Limb (tissue), 2 donors: ENCODE results near the gene CHM.
A peak's percentile ranks its signal among the peaks of the same experiment; 100 is the strongest.

Source experiments
- DNase-seq, 2 donors: peaks; one replicate each; pipeline ENCODE4 v3.0.0-alpha.2; 2016; ENCODE audit errors: extremely low spot score in 2 of 2

Gene CHM

GRCh38 chrX:85914431-85914830 lies 132.9 kb downstream of the CHM start:
- DNase-seq, result no peak

GRCh38 chrX:85907316-85907715 lies 140.0 kb downstream of the CHM start:
- no peak for DNase-seq

GRCh38 chrX:85906399-85906798 lies 141.0 kb downstream of the CHM start:
- DNase-seq, result no peak

- no peak for DNase-seq
Measured at GRCh38 chrX:85905851-85906250, 141.5 kb downstream of the CHM start.

GRCh38 chrX:85903692-85904471 lies 143.5 kb downstream of the CHM start:
- no peak for DNase-seq

- DNase-seq, result no peak
Measured at GRCh38 chrX:85897362-85898126, 149.8 kb downstream of the CHM start.

GRCh38 chrX:85882601-85883000 lies 164.8 kb downstream of the CHM start:
- no peak for DNase-seq

GRCh38 chrX:85870585-85870984 lies 176.8 kb downstream of the CHM start:
- DNase-seq, result no peak

- no peak for DNase-seq
Measured at GRCh38 chrX:85865324-85865723, 182.0 kb downstream of the CHM start.

GRCh38 chrX:85859426-85859825 lies 187.9 kb downstream of the CHM start:
- no peak for DNase-seq

- no peak for DNase-seq
Measured at GRCh38 chrX:85851418-85851817, 195.9 kb downstream of the CHM start.

GRCh38 chrX:85836868-85837267 lies 210.5 kb downstream of the CHM start:
- peak in 1 of 2 donors; percentile 2 for DNase-seq

- DNase-seq, result no peak
Measured at GRCh38 chrX:85828771-85829170, 218.6 kb downstream of the CHM start.

- no peak for DNase-seq
Measured at GRCh38 chrX:85815203-85815751, 232.1 kb downstream of the CHM start.
